22Rv1 (cell line): Measurements from ENCODE around the gene KIAA0232.

ENCODE experiments used
- CTCF ChIP-seq: fragments of 450-650 bp; IDR thresholded peaks from 2 replicates; pipeline ENCODE4 v1.5.1; 2017; ENCODE audit warnings: mild to moderate bottlenecking
- ZFX ChIP-seq: fragments of 450-650 bp; IDR thresholded peaks from 2 replicates; pipeline ENCODE4 v1.6.1; 2017; ENCODE audit warnings: antibody characterized with exemption, borderline replicate concordance

- TF ChIP-seq CTCF (no peak), ZFX (no peak)
These were observed 14.0 kb upstream of the KIAA0232 start for GRCh38 chr4:6768539-6768905.
